NT2/D1 (cell line): ENCODE results near the gene CAPN13.

Source experiments
- SUZ12 ChIP-seq: IDR thresholded peaks from 2 replicates; pipeline ENCODE4 v1.6.1; 2011; ENCODE audit not compliant: insufficient read length, insufficient read depth; ENCODE audit errors: extremely low read depth
- YY1 ChIP-seq: IDR thresholded peaks from 2 replicates; pipeline ENCODE4 v1.6.1; 2011; ENCODE audit not compliant: insufficient read length, insufficient read depth
- ZNF274 ChIP-seq: IDR thresholded peaks from 2 replicates; pipeline ENCODE4 v1.6.1; 2011; ENCODE audit warnings: mild to moderate bottlenecking, low read depth, low read length

- TF ChIP-seq YY1, result no peak
- TF ChIP-seq ZNF274, result no peak
- no peak for TF ChIP-seq SUZ12
These were observed 22.6 kb downstream of the CAPN13 start for GRCh38 chr2:30784682-30785081.
